ENCODE measurements around the gene ITPR1.
A peak's percentile ranks its signal among the peaks of the same experiment; 100 is the strongest.

Gene ITPR1

DNA sequence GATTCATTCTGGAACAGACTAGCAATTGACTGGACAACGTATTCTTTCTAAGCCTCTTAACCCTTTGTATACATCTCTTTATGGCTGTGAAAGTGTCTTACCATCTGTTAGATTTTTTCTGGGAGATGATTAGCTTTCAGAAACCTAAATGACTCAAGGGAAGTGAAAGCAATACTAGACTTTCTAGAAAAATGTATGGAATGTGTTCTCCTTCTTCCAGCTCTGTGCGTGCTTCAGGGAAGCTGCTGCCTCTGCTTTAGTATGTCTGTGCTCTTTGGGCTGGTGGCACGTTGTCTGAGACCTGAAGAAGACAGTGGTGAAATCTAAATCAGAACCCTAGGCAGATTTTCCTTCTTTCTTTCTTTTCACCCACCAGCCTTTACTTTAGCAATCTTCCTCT, 89.5 kb downstream of the ITPR1 start:
- H3K4me3 ChIP-seq (ENCODE audit: control insufficient read depth, low read depth, low read length), result no peak overlapping the region
- TF ChIP-seq, protein P1, sequence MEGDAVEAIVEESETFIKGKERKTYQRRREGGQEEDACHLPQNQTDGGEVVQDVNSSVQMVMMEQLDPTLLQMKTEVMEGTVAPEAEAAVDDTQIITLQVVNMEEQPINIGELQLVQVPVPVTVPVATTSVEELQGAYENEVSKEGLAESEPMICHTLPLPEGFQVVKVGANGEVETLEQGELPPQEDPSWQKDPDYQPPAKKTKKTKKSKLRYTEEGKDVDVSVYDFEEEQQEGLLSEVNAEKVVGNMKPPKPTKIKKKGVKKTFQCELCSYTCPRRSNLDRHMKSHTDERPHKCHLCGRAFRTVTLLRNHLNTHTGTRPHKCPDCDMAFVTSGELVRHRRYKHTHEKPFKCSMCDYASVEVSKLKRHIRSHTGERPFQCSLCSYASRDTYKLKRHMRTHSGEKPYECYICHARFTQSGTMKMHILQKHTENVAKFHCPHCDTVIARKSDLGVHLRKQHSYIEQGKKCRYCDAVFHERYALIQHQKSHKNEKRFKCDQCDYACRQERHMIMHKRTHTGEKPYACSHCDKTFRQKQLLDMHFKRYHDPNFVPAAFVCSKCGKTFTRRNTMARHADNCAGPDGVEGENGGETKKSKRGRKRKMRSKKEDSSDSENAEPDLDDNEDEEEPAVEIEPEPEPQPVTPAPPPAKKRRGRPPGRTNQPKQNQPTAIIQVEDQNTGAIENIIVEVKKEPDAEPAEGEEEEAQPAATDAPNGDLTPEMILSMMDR (conservative IDR thresholded peaks at IDR 0.05; ENCODE audit: control insufficient read depth, insufficient read depth, low read depth, low read length), result no peak
- DNase-seq (ENCODE audit: low read depth), result no peak

DNA sequence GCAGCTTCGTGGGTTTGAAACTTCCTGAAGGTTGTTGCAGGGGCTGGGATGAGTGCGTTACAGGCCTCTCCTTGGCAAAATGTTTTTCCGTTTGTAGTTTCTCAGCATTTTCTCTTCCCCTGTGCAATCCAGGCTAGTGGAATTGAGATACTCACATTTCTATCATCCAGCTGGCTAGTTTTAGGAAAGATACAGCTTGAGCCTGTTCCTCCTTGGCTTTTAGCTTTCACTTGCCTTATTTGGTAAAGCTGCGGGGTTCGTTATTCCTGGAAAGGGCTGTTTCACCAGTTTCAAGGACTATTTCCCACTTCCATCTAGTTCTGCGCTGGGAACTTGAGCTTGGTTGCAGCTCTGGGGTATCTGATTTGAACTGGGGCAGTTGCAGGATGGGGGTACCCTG, 90.3 kb downstream of the ITPR1 start:
- TF ChIP-seq, protein P1 (conservative IDR thresholded peaks at IDR 0.05; ENCODE audit: control insufficient read depth, insufficient read depth, low read depth, low read length), result no peak
- peak; percentile 27 for DNase-seq (ENCODE audit: low read depth)
- H3K4me3 ChIP-seq (ENCODE audit: control insufficient read depth, low read depth, low read length), result no peak overlapping the region

DNA sequence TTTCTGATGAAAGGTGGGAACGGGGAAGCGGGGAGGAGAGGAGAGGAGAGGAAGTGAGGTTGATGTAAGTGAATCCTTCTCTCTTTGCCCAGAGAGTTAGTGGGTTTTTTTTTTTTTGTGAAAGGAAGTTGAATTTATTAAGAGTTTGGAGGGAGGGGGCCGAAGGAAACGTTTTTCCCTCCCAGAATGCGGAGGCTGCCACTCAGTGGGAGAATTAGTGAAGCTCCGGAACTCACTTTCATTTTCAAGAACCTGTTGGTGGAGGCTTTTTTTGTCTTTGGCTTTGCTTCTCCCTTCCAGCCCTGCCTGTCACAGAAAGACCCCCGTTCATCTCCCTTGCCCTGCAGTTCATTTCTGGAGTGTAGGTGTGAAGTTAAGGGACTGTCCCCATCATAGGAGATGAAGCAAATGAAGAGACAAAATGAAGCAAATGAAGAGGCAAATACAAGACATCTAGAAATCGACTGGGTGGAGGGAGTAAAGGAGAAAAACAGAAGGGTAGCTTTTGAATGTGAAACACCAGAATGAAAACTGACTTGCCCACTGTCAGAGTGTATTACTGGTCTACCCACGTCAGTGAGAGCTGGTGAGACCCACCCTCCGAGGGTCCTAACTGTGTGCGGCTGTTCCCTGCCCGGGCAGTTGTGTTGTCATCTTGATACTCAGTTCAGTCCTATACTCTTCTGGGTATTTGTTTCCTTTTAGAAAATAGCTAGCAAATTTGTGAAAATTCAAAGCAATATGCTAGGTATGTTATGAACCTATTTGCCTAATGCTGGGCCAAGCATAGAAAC, 91.5 kb downstream of the ITPR1 start:
- TF ChIP-seq, protein P1 (conservative IDR thresholded peaks at IDR 0.05; ENCODE audit: control insufficient read depth, insufficient read depth, low read depth, low read length), result peak; percentile 22
- peak overlapping the region; percentile 28 for H3K4me3 ChIP-seq (ENCODE audit: control insufficient read depth, low read depth, low read length)
- peak; percentile 29 for DNase-seq (ENCODE audit: low read depth)

DNA sequence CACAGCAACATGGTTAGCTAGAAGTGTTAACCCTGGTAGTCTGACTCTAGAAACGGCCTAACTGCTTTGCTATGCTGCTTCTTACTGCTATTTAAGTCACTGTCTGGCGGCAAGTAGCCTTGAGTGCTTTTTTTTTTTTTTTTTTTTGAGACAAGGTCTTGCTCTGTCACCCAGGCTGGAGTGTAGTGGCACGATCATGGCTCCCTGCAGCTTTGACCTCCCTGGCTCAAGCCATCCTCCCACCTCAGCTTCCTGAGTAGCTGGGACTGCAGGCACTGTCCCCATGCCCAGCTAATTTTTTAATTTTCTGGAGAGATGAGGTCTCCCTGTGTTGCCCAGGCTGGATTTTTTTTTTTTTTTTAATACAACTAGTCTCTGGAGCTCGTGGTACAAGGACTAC, 93.2 kb downstream of the ITPR1 start:
- no peak for DNase-seq (ENCODE audit: low read depth)
- TF ChIP-seq, protein P1 (conservative IDR thresholded peaks at IDR 0.05; ENCODE audit: control insufficient read depth, insufficient read depth, low read depth, low read length), result no peak
- H3K4me3 ChIP-seq (ENCODE audit: control insufficient read depth, low read depth, low read length), result no peak overlapping the region

DNA sequence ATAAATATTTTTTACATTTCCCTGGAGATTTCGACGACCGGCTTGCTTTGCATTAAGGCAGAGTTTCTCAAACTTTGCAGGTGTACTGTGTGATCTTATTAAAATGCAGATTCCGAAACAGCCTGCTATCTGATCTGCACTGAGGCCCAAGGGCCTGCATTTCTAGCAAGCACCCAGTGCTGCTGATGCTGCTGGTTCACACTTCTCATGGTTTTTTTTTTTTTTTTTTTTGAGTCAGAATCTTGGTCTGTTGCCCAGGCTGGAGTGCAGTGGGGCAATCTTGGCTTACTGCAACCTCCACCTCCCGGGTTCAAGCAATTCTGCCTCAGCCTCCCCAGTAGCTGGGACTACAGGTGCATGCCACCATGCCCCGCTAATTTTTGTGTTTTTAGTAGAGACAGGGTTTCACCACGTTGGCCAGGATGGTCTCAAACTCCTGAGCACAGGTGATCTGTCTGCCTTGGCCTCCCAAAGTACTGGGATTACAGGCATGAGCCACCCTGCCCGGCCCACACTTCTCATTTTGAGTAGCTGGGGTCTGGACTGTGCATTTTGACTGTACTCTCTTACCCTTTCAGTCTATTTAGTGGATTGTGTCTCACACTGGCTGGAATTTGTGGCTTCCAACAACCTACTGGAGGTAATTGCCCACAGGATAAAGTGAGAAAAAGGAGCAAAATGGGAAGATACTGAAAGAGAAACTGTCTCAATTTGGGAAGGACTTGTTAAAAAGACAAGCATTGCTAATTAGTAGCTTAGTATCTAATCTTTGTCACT, 94.1 kb downstream of the ITPR1 start:
- peak; percentile 45 for DNase-seq (ENCODE audit: low read depth)
- TF ChIP-seq, protein P1 (conservative IDR thresholded peaks at IDR 0.05; ENCODE audit: control insufficient read depth, insufficient read depth, low read depth, low read length), result no peak
- no peak overlapping the region for H3K4me3 ChIP-seq (ENCODE audit: control insufficient read depth, low read depth, low read length)

DNA sequence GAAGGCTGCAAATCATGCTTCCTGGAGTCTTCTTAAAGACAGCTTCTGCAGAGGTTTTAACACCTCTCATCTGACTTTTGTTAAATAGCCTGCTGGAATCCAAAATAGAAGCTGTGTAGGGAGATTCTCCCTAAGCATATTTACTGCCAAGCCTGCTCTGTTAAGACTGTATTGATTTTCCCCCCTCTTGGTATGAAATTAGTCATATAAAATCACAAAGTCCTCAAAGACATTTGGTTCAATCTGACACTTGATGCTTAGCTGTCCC, 94.6 kb downstream of the ITPR1 start:
- TF ChIP-seq, protein P1 (conservative IDR thresholded peaks at IDR 0.05; ENCODE audit: control insufficient read depth, insufficient read depth, low read depth, low read length), result no peak
- H3K4me3 ChIP-seq (ENCODE audit: control insufficient read depth, low read depth, low read length), result no peak overlapping the region
- no peak for DNase-seq (ENCODE audit: low read depth)
